Measurements from ENCODE around the gene VSIG4.

VSIG4 gene

DNA sequence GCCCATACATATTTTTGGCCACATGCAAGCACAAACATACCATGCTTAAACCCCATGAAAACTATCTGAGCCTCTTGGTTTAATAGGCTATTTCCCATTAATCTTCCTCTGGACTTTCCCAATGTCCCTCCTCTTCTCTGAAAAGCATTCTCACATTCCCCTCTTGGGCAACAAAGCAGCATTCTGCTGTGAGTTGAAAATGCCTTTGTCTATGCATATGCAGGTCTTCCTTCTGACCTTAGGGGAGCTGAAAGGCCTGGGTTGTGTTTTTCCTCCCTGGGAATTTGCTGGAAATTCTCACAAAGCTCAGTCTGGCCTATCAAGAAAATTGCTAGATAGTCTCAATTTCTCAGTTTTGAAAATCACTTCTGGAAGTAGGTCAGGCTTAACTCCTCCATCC lies 4.2 kb downstream of the VSIG4 start:
- no peak overlapping the region for H2BK120ac ChIP-seq (ENCODE audit: low read depth, low read length)
- H3K36me3 ChIP-seq (ENCODE audit: control insufficient read depth, insufficient read depth, low read length), result no peaks in the 10 kb centered on the region
- H4K5ac ChIP-seq (ENCODE audit: low read length), result no peak overlapping the region
- no peak overlapping the region for H3K18ac ChIP-seq (ENCODE audit: low read length)
- DNase-seq, result peak; percentile 26
- no peaks in the 10 kb centered on the region for H3K79me2 ChIP-seq (ENCODE audit: control insufficient read depth, insufficient read depth, low read length)
- no peak overlapping the region for H2AK5ac ChIP-seq (ENCODE audit: low read length)
- no peak overlapping the region for H3K56ac ChIP-seq (ENCODE audit: low read length)
- no peak overlapping the region for H3K23ac ChIP-seq (ENCODE audit: low read length)
- no peak overlapping the region for H2BK5ac ChIP-seq (ENCODE audit: low read length)
- no peak overlapping the region for H3K4ac ChIP-seq (ENCODE audit: low read depth, low read length)
- H3K9ac ChIP-seq (ENCODE audit: low read length), result no peak overlapping the region
- no peak overlapping the region for H4K8ac ChIP-seq (ENCODE audit: low read depth, low read length)
- H3K4me3 ChIP-seq (ENCODE audit: low read length), result no peak overlapping the region
- no peaks in the 10 kb centered on the region for H3K79me1 ChIP-seq (ENCODE audit: low read length)
- H2BK15ac ChIP-seq (replicated peaks; ENCODE audit: low read depth), result no peak overlapping the region
- no peaks in the 10 kb centered on the region for H3K27me3 ChIP-seq (ENCODE audit: insufficient read depth, low read length, poor library complexity)
- H3K4me1 ChIP-seq (ENCODE audit: control insufficient read depth, low read depth, low read length), result no peaks in the 10 kb centered on the region
- H3K27ac ChIP-seq (ENCODE audit: low read depth, low read length), result no peak overlapping the region
- no peak overlapping the region for H3K4me2 ChIP-seq (ENCODE audit: low read length)

DNA sequence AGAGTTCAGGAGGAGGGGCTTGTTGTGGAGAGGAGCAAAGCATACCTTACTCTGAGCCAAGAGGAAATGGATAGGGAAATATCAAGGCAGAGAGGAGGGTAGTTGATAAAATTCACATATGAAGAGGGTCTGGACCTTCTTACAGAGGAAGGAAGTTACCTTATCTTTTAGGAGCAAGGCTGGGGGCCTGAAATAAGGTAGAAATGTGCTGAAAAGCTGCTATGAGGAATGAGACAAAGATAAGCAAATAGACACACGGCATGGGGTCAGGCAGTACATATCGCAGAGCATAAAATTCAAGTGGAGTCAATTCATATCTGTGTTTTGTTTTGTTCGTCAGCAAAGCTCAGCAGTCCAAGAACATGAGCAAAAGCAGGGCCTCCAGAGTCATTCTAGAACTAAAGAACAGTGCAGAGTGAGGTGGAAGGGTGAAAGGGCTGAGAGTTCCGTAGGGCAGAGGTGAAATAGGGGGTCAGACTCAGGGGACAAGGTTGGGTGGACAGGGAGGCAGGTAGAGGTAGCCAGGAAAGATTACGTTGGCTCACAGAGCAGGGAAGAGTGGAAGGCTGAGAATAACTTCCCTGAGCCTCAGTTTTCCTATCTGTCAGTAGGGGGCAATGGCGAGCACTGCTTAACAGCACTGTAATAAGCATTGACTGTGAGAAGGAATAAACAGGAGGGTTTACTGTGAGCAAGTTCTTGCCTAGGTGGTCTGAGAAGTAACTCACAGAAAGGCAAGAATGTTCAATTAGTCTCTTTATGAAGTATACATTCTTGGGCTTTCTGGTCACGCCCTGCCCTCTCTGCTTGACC lies 9.2 kb downstream of the VSIG4 start:
- Histone ChIP-seq H2BK15ac (replicated peaks; ENCODE audit: low read depth) (no peak overlapping the region), H2AK5ac (ENCODE audit: low read length) (no peak overlapping the region), H3K9ac (ENCODE audit: low read length) (no peak overlapping the region), H3K4ac (ENCODE audit: low read depth, low read length) (no peak overlapping the region), H2BK5ac (ENCODE audit: low read length) (no peak overlapping the region), H4K5ac (ENCODE audit: low read length) (no peak overlapping the region), H3K27me3 (ENCODE audit: insufficient read depth, low read length, poor library complexity) (no peaks in the 10 kb centered on the region), H3K4me2 (ENCODE audit: low read length) (no peak overlapping the region), H3K4me1 (ENCODE audit: control insufficient read depth, low read depth, low read length) (no peaks in the 10 kb centered on the region), H3K79me2 (ENCODE audit: control insufficient read depth, insufficient read depth, low read length) (no peaks in the 10 kb centered on the region), H3K4me3 (ENCODE audit: low read length) (no peak overlapping the region), H3K27ac (ENCODE audit: low read depth, low read length) (no peak overlapping the region), H3K23ac (ENCODE audit: low read length) (no peak overlapping the region), H3K79me1 (ENCODE audit: low read length) (no peaks in the 10 kb centered on the region), H4K8ac (ENCODE audit: low read depth, low read length) (no peak overlapping the region), H3K56ac (ENCODE audit: low read length) (no peak overlapping the region), H2BK120ac (ENCODE audit: low read depth, low read length) (no peak overlapping the region), H3K36me3 (ENCODE audit: control insufficient read depth, insufficient read depth, low read length) (no peaks in the 10 kb centered on the region), H3K18ac (ENCODE audit: low read length) (no peak overlapping the region)
- WGBS (ENCODE audit: extremely low coverage, insufficient coverage, low lambda C conversion rate), result no CpG with 5 or more reads among the region's 7 CpGs
- peak; percentile 58 for DNase-seq

- no peaks in the 10 kb centered on the region for H3K4me1 ChIP-seq (ENCODE audit: control insufficient read depth, low read depth, low read length)
- WGBS (ENCODE audit: extremely low coverage, insufficient coverage, low lambda C conversion rate), result no CpG with 5 or more reads among the region's 2 CpGs
- H3K4ac ChIP-seq (ENCODE audit: low read depth, low read length), result no peak overlapping the region
- H2AK5ac ChIP-seq (ENCODE audit: low read length), result no peak overlapping the region
- H4K5ac ChIP-seq (ENCODE audit: low read length), result no peak overlapping the region
- H3K23ac ChIP-seq (ENCODE audit: low read length), result no peak overlapping the region
- H3K56ac ChIP-seq (ENCODE audit: low read length), result no peak overlapping the region
- H2BK5ac ChIP-seq (ENCODE audit: low read length), result no peak overlapping the region
- H2BK120ac ChIP-seq (ENCODE audit: low read depth, low read length), result no peak overlapping the region
- H3K4me3 ChIP-seq (ENCODE audit: low read length), result no peak overlapping the region
- no peak overlapping the region for H3K27ac ChIP-seq (ENCODE audit: low read depth, low read length)
- no peak overlapping the region for H4K8ac ChIP-seq (ENCODE audit: low read depth, low read length)
- no peak for DNase-seq
- H3K36me3 ChIP-seq (ENCODE audit: control insufficient read depth, insufficient read depth, low read length), result no peaks in the 10 kb centered on the region
- no peaks in the 10 kb centered on the region for H3K79me1 ChIP-seq (ENCODE audit: low read length)
- no peaks in the 10 kb centered on the region for H3K27me3 ChIP-seq (ENCODE audit: insufficient read depth, low read length, poor library complexity)
- no peak overlapping the region for H3K4me2 ChIP-seq (ENCODE audit: low read length)
- no peak overlapping the region for H3K9ac ChIP-seq (ENCODE audit: low read length)
- no peak overlapping the region for H2BK15ac ChIP-seq (replicated peaks; ENCODE audit: low read depth)
- no peak overlapping the region for H3K18ac ChIP-seq (ENCODE audit: low read length)
- H3K79me2 ChIP-seq (ENCODE audit: control insufficient read depth, insufficient read depth, low read length), result no peaks in the 10 kb centered on the region
Observed at GRCh38 chrX:66028936-66029335, 10.9 kb downstream of the VSIG4 start.

GRCh38 chrX:66024570-66024969 lies 15.3 kb downstream of the VSIG4 start:
- Histone ChIP-seq H2BK5ac (ENCODE audit: low read length) (no peak overlapping the region), H2BK15ac (replicated peaks; ENCODE audit: low read depth) (no peak overlapping the region), H3K18ac (ENCODE audit: low read length) (no peak overlapping the region), H3K36me3 (ENCODE audit: control insufficient read depth, insufficient read depth, low read length) (no peaks in the 10 kb centered on the region), H3K4me3 (ENCODE audit: low read length) (no peak overlapping the region), H3K4ac (ENCODE audit: low read depth, low read length) (no peak overlapping the region), H2BK120ac (ENCODE audit: low read depth, low read length) (no peak overlapping the region), H3K79me1 (ENCODE audit: low read length) (no peaks in the 10 kb centered on the region), H3K4me2 (ENCODE audit: low read length) (no peak overlapping the region), H3K56ac (ENCODE audit: low read length) (no peak overlapping the region), H2AK5ac (ENCODE audit: low read length) (no peak overlapping the region), H3K23ac (ENCODE audit: low read length) (no peak overlapping the region), H4K8ac (ENCODE audit: low read depth, low read length) (no peak overlapping the region), H3K4me1 (ENCODE audit: control insufficient read depth, low read depth, low read length) (no peaks in the 10 kb centered on the region), H3K9ac (ENCODE audit: low read length) (no peak overlapping the region), H4K5ac (ENCODE audit: low read length) (no peak overlapping the region), H3K79me2 (ENCODE audit: control insufficient read depth, insufficient read depth, low read length) (no peaks in the 10 kb centered on the region), H3K27me3 (ENCODE audit: insufficient read depth, low read length, poor library complexity) (no peaks in the 10 kb centered on the region), H3K27ac (ENCODE audit: low read depth, low read length) (no peak overlapping the region)
- DNase-seq, result no peak
- no CpG with 5 or more reads among the region's 2 CpGs for WGBS (ENCODE audit: extremely low coverage, insufficient coverage, low lambda C conversion rate)

DNA sequence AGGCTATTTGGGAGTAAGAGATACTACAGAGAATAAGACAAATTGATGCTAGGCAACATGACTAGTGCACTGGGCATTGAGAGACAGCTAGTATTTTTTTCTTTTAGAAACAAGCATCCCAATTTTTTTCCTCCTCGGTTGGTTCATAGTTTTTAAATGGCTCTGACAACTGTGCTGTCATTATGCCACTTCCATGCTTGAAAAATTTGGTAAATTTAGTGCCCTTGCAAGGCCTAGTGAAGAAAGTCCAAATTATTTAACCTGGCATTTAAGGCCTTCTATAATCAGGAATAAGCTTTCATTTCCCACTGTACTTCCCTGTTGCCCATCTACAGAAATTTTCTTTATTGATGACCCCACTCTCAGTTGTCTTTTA lies 15.8 kb downstream of the VSIG4 start:
- Histone ChIP-seq H3K23ac (ENCODE audit: low read length) (no peak overlapping the region), H3K36me3 (ENCODE audit: control insufficient read depth, insufficient read depth, low read length) (no peaks in the 10 kb centered on the region), H3K9ac (ENCODE audit: low read length) (no peak overlapping the region), H3K4me2 (ENCODE audit: low read length) (no peak overlapping the region), H3K27ac (ENCODE audit: low read depth, low read length) (no peak overlapping the region), H3K27me3 (ENCODE audit: insufficient read depth, low read length, poor library complexity) (no peaks in the 10 kb centered on the region), H3K79me1 (ENCODE audit: low read length) (no peaks in the 10 kb centered on the region), H3K56ac (ENCODE audit: low read length) (no peak overlapping the region), H2BK5ac (ENCODE audit: low read length) (no peak overlapping the region), H3K4me3 (ENCODE audit: low read length) (no peak overlapping the region), H2BK15ac (replicated peaks; ENCODE audit: low read depth) (no peak overlapping the region), H3K4me1 (ENCODE audit: control insufficient read depth, low read depth, low read length) (no peaks in the 10 kb centered on the region), H4K8ac (ENCODE audit: low read depth, low read length) (no peak overlapping the region), H2AK5ac (ENCODE audit: low read length) (no peak overlapping the region), H2BK120ac (ENCODE audit: low read depth, low read length) (no peak overlapping the region), H3K18ac (ENCODE audit: low read length) (no peak overlapping the region), H3K79me2 (ENCODE audit: control insufficient read depth, insufficient read depth, low read length) (no peaks in the 10 kb centered on the region), H4K5ac (ENCODE audit: low read length) (no peak overlapping the region), H3K4ac (ENCODE audit: low read depth, low read length) (no peak overlapping the region)
- DNase-seq, result no peak
- WGBS (ENCODE audit: extremely low coverage, insufficient coverage, low lambda C conversion rate), result no CpG with 5 or more reads among the region's 1 CpG
